Upper lobe of right lung (tissue), 1 donor: ENCODE measurements around the gene MTHFSD. TPM values are rescaled to one million over a fixed set of nuclear protein-coding genes. Genes with fewer than 3 reads are reported as not detected.
A peak's percentile ranks its signal among the peaks of the same experiment; 100 is the strongest.

Source experiments
- ATAC-seq: fragments of 200-7000 bp; cut with Tn5 transposase; one replicate; pipeline ENCODE4 v1.9.1; 2020; ENCODE audit warnings: mild to moderate bottlenecking, moderate library complexity
- DNase-seq: peaks from one replicate; pipeline ENCODE4 v3.0.0-alpha.2; 2020
- H3K27ac ChIP-seq: fragments of 200-600 bp; one replicate; pipeline ENCODE4 v1.8.0; 2022
- H3K27me3 ChIP-seq: fragments of 200-600 bp; one replicate; pipeline ENCODE4 v1.8.0; 2022; ENCODE audit warnings: mild to moderate bottlenecking
- H3K36me3 ChIP-seq: fragments of 200-600 bp; one replicate; pipeline ENCODE4 v1.8.0; 2022
- H3K4me1 ChIP-seq: fragments of 200-600 bp; one replicate; pipeline ENCODE4 v1.8.0; 2022
- H3K4me3 ChIP-seq: fragments of 200-600 bp; one replicate; pipeline ENCODE4 v1.8.0; 2022; ENCODE audit warnings: mild to moderate bottlenecking
- H3K9me3 ChIP-seq: fragments of 200-600 bp; one replicate; pipeline ENCODE4 v1.8.0; 2022
- CTCF ChIP-seq: fragments of 200-600 bp; IDR thresholded peaks from one replicate; pipeline ENCODE4 v1.8.0; 2022; ENCODE audit warnings: antibody characterized with exemption
- intact Hi-C: fragments of 100-400 bp; cut with DNase I; formaldehyde crosslinking; loops from one replicate; pipeline ENCODE4 v1.11.0; 2022
- total RNA-seq: library from RNA; stranded (reverse); fragmentation: NEBNext Ultra II Directional; extraction: Animal tissue kit (Norgen Biotek cat#: 25700); gene quantifications from one replicate; pipeline ENCODE4 v1.2.1, GENCODE V29; 2021
- donor health status: DM: no; HTN: yes; CAD: no; lungs with severe emphysema.

Gene MTHFSD
- total RNA-seq, 1 donor from 2014 or later = 18.7 TPM

DNA sequence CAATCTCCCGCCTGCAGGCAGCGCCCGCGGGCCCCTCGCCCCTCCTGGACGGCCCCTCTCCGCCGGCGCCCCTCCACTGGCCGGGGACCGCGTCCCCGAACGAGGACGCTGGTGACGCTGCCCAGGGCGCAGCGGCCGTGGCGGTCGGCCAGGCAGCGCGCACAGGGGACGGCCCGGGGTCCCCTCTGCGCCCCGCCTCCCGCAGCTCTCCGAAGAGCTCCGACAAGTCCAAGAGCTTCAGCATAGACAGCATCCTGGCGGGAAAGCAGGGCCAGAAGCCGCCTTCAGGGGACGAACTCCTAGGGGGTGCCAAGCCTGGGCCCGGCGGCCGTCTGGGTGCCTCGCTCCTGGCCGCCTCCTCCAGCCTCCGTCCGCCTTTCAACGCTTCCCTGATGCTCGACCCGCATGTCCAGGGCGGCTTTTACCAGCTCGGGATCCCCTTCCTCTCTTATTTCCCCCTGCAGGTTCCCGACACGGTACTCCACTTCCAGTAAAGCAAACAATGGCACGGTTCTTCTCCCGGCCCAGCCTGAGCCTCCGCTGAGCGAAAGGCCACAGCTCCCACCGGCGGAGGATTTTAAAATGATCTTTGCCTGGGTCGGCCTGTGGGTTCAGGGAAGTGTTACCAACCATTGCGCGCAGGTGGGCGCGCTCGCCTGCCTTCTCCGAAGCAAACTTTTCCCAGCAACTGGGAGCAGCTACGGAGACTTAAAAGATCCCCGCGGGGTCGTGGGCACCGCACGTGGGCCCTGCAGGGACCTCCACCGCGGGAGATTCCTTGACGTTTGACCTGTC lies 24.4 kb upstream of the MTHFSD start:
- TF ChIP-seq CTCF = no peak
- Histone ChIP-seq H3K27me3 (peaks cover 65% of the 10 kb centered on the region), H3K36me3 (no peaks in the 10 kb centered on the region), H3K4me1 (peaks cover 11% of the 10 kb centered on the region), H3K27ac (no peak overlapping the region), H3K9me3 (no peaks in the 10 kb centered on the region), H3K4me3 (peak overlapping the region; percentile 25)
- DNase-seq (no peak), ATAC-seq (no peak)
- intact Hi-C loops = loop anchor here (10.0 kb wide), 1 partner anchor 185 kb away; no protein-coding TSS in a partner anchor

- TF ChIP-seq CTCF = no peak
- peaks cover 73% of the 10 kb centered on the region for H3K27me3 ChIP-seq
- H3K9me3 ChIP-seq = no peaks in the 10 kb centered on the region
- H3K27ac ChIP-seq = peak overlapping the region; percentile 36
- peaks cover 11% of the 10 kb centered on the region for H3K4me1 ChIP-seq
- no peaks in the 10 kb centered on the region for H3K36me3 ChIP-seq
- intact Hi-C loops = loop anchor here (10.0 kb wide), 1 partner anchor 186 kb away; no protein-coding TSS in a partner anchor
- H3K4me3 ChIP-seq = peak overlapping the region; percentile 25
- ATAC-seq = peak; percentile 16
- DNase-seq = no peak
Measured at GRCh38 chr16:86578611-86579267, 23.7 kb upstream of the MTHFSD start.

DNA sequence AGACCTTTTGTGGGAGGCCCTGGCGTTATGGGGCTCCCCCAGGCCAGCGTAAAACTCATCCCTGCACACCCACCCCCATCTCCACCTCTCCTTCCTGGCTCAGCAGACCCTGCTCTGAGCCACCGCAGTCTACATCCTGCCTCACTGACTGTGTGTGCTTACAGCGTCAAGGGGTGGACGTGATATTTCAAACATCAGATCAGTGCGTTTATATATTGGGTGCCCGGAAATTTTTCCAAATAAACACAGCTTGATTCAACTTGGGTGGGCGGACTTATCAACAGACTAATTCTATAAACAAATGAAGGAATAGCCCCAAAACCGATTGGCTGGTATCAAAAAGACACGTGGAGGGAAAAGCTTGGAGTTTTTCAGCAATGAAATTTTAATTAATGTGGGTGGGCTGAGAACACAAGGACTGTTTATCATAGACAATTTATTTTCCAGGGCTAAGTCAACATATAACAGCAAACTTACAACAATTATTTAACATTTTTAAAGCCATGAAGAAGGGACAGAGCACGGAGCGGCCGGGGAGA lies 23.1 kb upstream of the MTHFSD start, which contains the start of gene FOXL1:
FOXL1 (plus strand) TSS at position 489 of the 539 bp plus-strand sequence. CDS start 175 bp downstream, outside the sequence.
- H3K4me3 ChIP-seq = peak within 1 kb of the TSS; percentile 25
- peaks cover 11% of the 10 kb centered on the region for H3K4me1 ChIP-seq
- DNase-seq (no peak), ATAC-seq (no peak)
- H3K27ac ChIP-seq = peak within 1 kb of the TSS; percentile 42
- no peaks in the 10 kb centered on the region for H3K9me3 ChIP-seq
- intact Hi-C loops = loop anchor here (10.0 kb wide), 1 partner anchor 187 kb away; no protein-coding TSS in a partner anchor
- TF ChIP-seq CTCF = no peak
- H3K36me3 ChIP-seq = no peaks in the 10 kb centered on the region
- H3K27me3 ChIP-seq = peaks cover 79% of the 10 kb centered on the region

DNA sequence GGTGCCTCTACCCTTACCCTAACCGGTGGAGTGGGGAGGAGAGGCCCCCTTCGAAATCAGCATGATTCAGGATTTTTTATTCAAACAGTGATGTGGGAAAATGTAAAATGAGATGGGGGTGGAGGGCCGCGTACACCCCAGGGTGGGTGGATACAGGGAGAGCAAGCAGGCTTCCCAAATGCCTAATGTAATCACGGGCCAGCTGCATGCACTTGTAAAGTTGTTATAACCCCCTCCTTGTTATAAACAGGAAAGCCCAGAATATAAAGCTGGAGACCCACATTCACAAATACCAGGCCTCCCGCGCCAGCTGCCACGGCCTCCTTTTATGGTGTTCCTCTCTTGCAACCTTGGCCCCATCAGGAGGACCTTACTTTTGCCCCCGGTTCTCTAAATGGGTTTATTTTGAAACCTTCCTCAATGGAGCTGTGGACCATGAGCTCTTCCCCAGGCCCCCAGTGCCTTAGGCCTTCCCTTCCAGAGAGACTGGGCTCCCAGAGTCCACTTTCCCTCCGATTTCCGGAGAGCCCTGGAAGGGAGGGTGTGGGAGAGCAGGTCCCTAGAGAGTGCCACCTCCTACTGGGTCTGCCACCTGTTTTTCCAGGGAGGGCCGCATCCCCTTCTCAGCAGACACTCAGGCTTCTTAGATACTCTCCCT lies 22.4 kb upstream of the MTHFSD start:
- no peaks in the 10 kb centered on the region for H3K9me3 ChIP-seq

More for the DNA sequence above, 22.4 kb upstream of the MTHFSD start:
- TF ChIP-seq CTCF = no peak
- Histone ChIP-seq H3K27me3 (peaks cover 86% of the 10 kb centered on the region), H3K4me1 (peaks cover 11% of the 10 kb centered on the region), H3K4me3 (no peak overlapping the region), H3K27ac (peak overlapping the region; percentile 42), H3K36me3 (no peaks in the 10 kb centered on the region)
- intact Hi-C loops = loop anchor here (10.0 kb wide), 1 partner anchor 187 kb away; no protein-coding TSS in a partner anchor
- DNase-seq (no peak), ATAC-seq (no peak)
